ENCODE data around the gene CHRM2. TPM values are rescaled to one million over a fixed set of nuclear protein-coding genes. Genes with fewer than 3 reads are reported as not detected.

Gene CHRM2
- total and polyA plus RNA-seq, 2 of the 4 experiments (the other 2 are of a cell fraction) = 79.3 to 184 TPM

DNA sequence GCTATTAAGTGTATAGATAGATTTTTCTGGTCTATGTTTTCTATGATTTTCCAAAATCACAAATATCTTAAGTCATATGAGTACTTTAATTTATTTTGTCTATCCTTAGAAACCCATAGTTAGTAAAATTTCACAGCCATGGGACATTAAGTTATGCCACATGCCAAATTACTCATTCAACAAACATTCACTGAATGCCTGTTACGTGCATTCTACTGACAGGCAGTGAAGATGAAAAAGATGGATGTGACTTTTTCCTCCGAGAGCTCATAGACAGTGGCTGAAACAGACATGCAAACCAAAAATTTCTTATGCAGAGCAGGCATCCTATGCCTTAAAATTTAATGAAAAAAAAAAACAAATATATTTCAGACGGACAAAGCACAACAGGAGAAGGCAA, 84.9 kb downstream of the CHRM2 start:
- peaks cover 42 to 54% of the 10 kb centered on the region in 2 experiments for H3K79me1 ChIP-seq (ENCODE audit: low read depth in 1 of 2, low read length in 2 of 2)
- DNase-seq = peak; percentile 79
- CTCF ChIA-PET = interaction anchor here (0.6 kb wide), 1 partner anchor 56 kb away, joined by 3 read pairs; no protein-coding TSS in a partner anchor
- peak overlapping the region; percentile 98 for H2BK5ac ChIP-seq (ENCODE audit: low read depth, low read length, poor library complexity, severe bottlenecking)
- peak overlapping the region; percentile 86 for H3K27ac ChIP-seq (ENCODE audit: insufficient read depth, low read length)
- H3K9me1 ChIP-seq (ENCODE audit: insufficient read depth, low read length) = peaks cover 15% of the 10 kb centered on the region
- peak overlapping the region; percentile 94 for H4K5ac ChIP-seq (ENCODE audit: low read depth, low read length)
- peak overlapping the region; percentile 67 for H2AK9ac ChIP-seq (replicated peaks; ENCODE audit: low read depth, low read length, poor library complexity)
- TF ChIP-seq, protein P1, sequence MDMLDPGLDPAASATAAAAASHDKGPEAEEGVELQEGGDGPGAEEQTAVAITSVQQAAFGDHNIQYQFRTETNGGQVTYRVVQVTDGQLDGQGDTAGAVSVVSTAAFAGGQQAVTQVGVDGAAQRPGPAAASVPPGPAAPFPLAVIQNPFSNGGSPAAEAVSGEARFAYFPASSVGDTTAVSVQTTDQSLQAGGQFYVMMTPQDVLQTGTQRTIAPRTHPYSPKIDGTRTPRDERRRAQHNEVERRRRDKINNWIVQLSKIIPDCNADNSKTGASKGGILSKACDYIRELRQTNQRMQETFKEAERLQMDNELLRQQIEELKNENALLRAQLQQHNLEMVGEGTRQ (IDR thresholded peaks at IDR 0.05; ENCODE audit: low read depth, low read length) = no peak
- TF ChIP-seq SMC3 (IDR thresholded peaks at IDR 0.05; ENCODE audit: low read depth, low read length) (no peak), RFX5 (IDR thresholded peaks at IDR 0.05; ENCODE audit: low read depth, low read length) (no peak), RAD21 (IDR thresholded peaks at IDR 0.05; ENCODE audit: low read length) (no peak), MAFK (IDR thresholded peaks at IDR 0.05; ENCODE audit: low read depth, low read length) (no peak)
- WGBS, 2 experiments (ENCODE audit: extremely low coverage in 2 of 2, insufficient read length in 1 of 2) = 0% methylated on average over 1 of the region's 3 CpGs; no CpG with 5 or more reads in 1 of the 2 experiments
- peak overlapping the region; percentile 100 for H4K91ac ChIP-seq (ENCODE audit: insufficient read depth, low read depth, low read length)
- H2BK120ac ChIP-seq (ENCODE audit: low read depth, low read length) = peak overlapping the region; percentile 99
- no TSS peak for BruUV-seq (replicated peaks)
- in situ Hi-C loops (cut with MboI; ENCODE audit: low sequenced_read_pairs) (no loop called here), dilution Hi-C loops (cut with HindIII; ENCODE audit: low sequenced_read_pairs, unreplicated experiment) (no loop called here), intact Hi-C loops (cut with micrococcal nuclease) (no loop called here)
- peak overlapping the region; percentile 98 for H3K23ac ChIP-seq (ENCODE audit: low read depth, low read length)
- H3K4ac ChIP-seq (ENCODE audit: low read depth, low read length) = peak overlapping the region; percentile 100
- peak overlapping the region; percentile 20 for H3K4me2 ChIP-seq (ENCODE audit: low read depth, low read length)
- peak overlapping the region; percentile 97 for H3K56ac ChIP-seq (ENCODE audit: extremely low read depth, insufficient read depth, low read length)
- H3K4me3 ChIP-seq (ENCODE audit: insufficient read depth, low read depth, low read length) = no peak overlapping the region
- peak overlapping the region; percentile 81; the same call in 2 of the 3 replicates for H2BK15ac ChIP-seq (ENCODE audit: low read depth, low read length)
- peaks cover 25% of the 10 kb centered on the region for H3K4me1 ChIP-seq (ENCODE audit: control insufficient read depth, insufficient read depth, low read length)
- peaks cover 33% of the 10 kb centered on the region for H3K36me3 ChIP-seq (ENCODE audit: control insufficient read depth, insufficient read depth, low read length)
- no peaks in the 10 kb centered on the region for H3K9me3 ChIP-seq (ENCODE audit: control insufficient read depth, insufficient read depth, low read length)
- H3K9ac ChIP-seq (ENCODE audit: low read depth, low read length) = peak overlapping the region; percentile 67
- H2AK5ac ChIP-seq (ENCODE audit: low read depth, low read length) = peak overlapping the region; percentile 97
- H3K18ac ChIP-seq (ENCODE audit: low read depth, low read length) = peak overlapping the region; percentile 98
- H4K20me1 ChIP-seq (ENCODE audit: insufficient read depth, low read length) = 0 out of 2 replicates have a peak, but pooled peaks cover 5% of the 10 kb centered on the region
- H2AFZ ChIP-seq (replicated peaks; ENCODE audit: low read length, poor library complexity) = no peak overlapping the region
- POLR2A ChIA-PET (ENCODE audit: unreplicated experiment) = no interaction called here
- H3K27me3 ChIP-seq (ENCODE audit: control insufficient read depth, insufficient read depth, low read length) = no peaks in the 10 kb centered on the region
- ATAC-seq (ENCODE audit: low read depth) = peak; percentile 22
- peak overlapping the region; percentile 93 to 99 for H4K8ac ChIP-seq (ENCODE audit: low read depth in 2 of 2, low read length in 2 of 2)
- peak overlapping the region; percentile 98 for H2BK20ac ChIP-seq (ENCODE audit: low read depth, low read length)
- H3K14ac ChIP-seq (replicated peaks; ENCODE audit: low read depth, low read length) = peak overlapping the region; percentile 92
